HL-60 (cell line): ENCODE data around the gene OPN5.

ENCODE experiments used
- DNase-seq, 2 experiments: peaks; one replicate each; pipeline ENCODE4 v3.0.0-alpha.2; 2010 to 2020; ENCODE audit warnings: low read depth in 1 of 2, low spot score in 1 of 2
- H3K27ac ChIP-seq: fragments of 250-450 bp; sonication (Bioruptor Pico); replicated peaks from 2 replicates; pipeline ENCODE4 v1.5.1; 2020; ENCODE audit warnings: mild to moderate bottlenecking, moderate library complexity
- H3K27me3 ChIP-seq: fragments of 250-450 bp; sonication (Bioruptor Pico); 2 replicates; pipeline ENCODE4 v1.5.1; 2021; ENCODE audit warnings: mild to moderate bottlenecking, moderate library complexity; ENCODE audit not compliant: insufficient read depth, poor library complexity, severe bottlenecking
- H3K4me3 ChIP-seq: replicated peaks from 2 replicates; pipeline ENCODE4 v1.5.1; 2011; ENCODE audit warnings: mild to moderate bottlenecking, control low read depth, low read length; ENCODE audit not compliant: insufficient read depth
- CTCF ChIP-seq: IDR thresholded peaks from one replicate; pipeline ENCODE4 v1.5.1; 2011; ENCODE audit warnings: low read length, control low read depth, inconsistent platforms; ENCODE audit not compliant: insufficient read depth
- GABPA ChIP-seq: IDR thresholded peaks from 2 replicates; pipeline ENCODE4 v1.6.1; 2012; ENCODE audit warnings: low read depth
- POLR2AphosphoS5 ChIP-seq: IDR thresholded peaks from 2 replicates; pipeline ENCODE4 v1.6.1; 2012; ENCODE audit warnings: low read depth
- REST ChIP-seq: IDR thresholded peaks from 2 replicates; pipeline ENCODE4 v1.6.1; 2012; ENCODE audit warnings: low read depth; ENCODE audit not compliant: insufficient replicate concordance
- SPI1 ChIP-seq: IDR thresholded peaks from 2 replicates; pipeline ENCODE4 v1.6.1; 2012; ENCODE audit warnings: low read depth, mild to moderate bottlenecking, borderline replicate concordance

OPN5 gene

GRCh38 chr6:47832386-47833100 is 50.7 kb downstream of the OPN5 start:
- H3K4me3 ChIP-seq = no peak overlapping the region
- TF ChIP-seq GABPA (no peak), SPI1 (no peak), REST (no peak), POLR2AphosphoS5 (no peak), CTCF (no peak)
- H3K27ac ChIP-seq = no peak overlapping the region
- no peak for DNase-seq
- H3K27me3 ChIP-seq = no peaks in the 10 kb centered on the region

GRCh38 chr6:47834196-47834595 is 52.4 kb downstream of the OPN5 start:
- TF ChIP-seq POLR2AphosphoS5 (no peak), SPI1 (no peak), CTCF (no peak), GABPA (no peak)
- H3K4me3 ChIP-seq = no peak overlapping the region
- no peak overlapping the region for H3K27ac ChIP-seq
- DNase-seq = no peak
- H3K27me3 ChIP-seq = no peaks in the 10 kb centered on the region

GRCh38 chr6:47836046-47836445 is 54.2 kb downstream of the OPN5 start:
- Histone ChIP-seq H3K27me3 (no peaks in the 10 kb centered on the region), H3K4me3 (no peak overlapping the region), H3K27ac (no peak overlapping the region)
- DNase-seq = no peak
- TF ChIP-seq SPI1 (no peak), REST (no peak), CTCF (no peak), POLR2AphosphoS5 (no peak), GABPA (no peak)

GRCh38 chr6:47836639-47837038 is 54.8 kb downstream of the OPN5 start:
- Histone ChIP-seq H3K27ac (no peak overlapping the region), H3K27me3 (no peaks in the 10 kb centered on the region), H3K4me3 (no peak overlapping the region)
- no peak for DNase-seq
- no peak for TF ChIP-seq REST
- TF ChIP-seq CTCF = no peak
